Lung (tissue), 12 donors: ENCODE data around the gene PINLYP. TPM values are rescaled to one million over a fixed set of nuclear protein-coding genes. Genes with fewer than 3 reads are reported as not detected.

ENCODE experiments used
- ATAC-seq: fragments of 200-7000 bp; cut with Tn5 transposase; one replicate; pipeline ENCODE4 v1.9.1; 2020; ENCODE audit warnings: moderate number of reproducible peaks; ENCODE audit not compliant: insufficient read depth, low FRiP score
- DNase-seq, 3 donors: peaks; one replicate each; pipeline ENCODE4 v3.0.0-alpha.2; 2013 to 2017
- H3K27ac ChIP-seq, 2 donors: one replicate each; pipeline ENCODE4 v1.5.1; 2013; ENCODE audit warnings: mild to moderate bottlenecking in 2 of 2, moderate library complexity in 2 of 2, control low read depth in 1 of 2, inconsistent platforms in 1 of 2, low read depth in 1 of 2, low read length in 1 of 2
- H3K27me3 ChIP-seq, 3 donors: one replicate each; pipeline ENCODE4 v1.5.1; 2013; ENCODE audit warnings: low read length in 2 of 3; ENCODE audit not compliant: control insufficient read depth in 3 of 3, insufficient read depth in 3 of 3
- H3K36me3 ChIP-seq, 4 donors: one replicate each; pipeline ENCODE4 v1.5.1; 2013; ENCODE audit warnings: low read length in 4 of 4, mild to moderate bottlenecking in 1 of 4, moderate library complexity in 1 of 4; ENCODE audit not compliant: control insufficient read depth in 4 of 4, insufficient read depth in 4 of 4
- H3K4me1 ChIP-seq, 5 donors: one replicate each; pipeline ENCODE4 v1.5.1; 2013; ENCODE audit warnings: low read length in 5 of 5, mild to moderate bottlenecking in 2 of 5, moderate library complexity in 1 of 5; ENCODE audit not compliant: control insufficient read depth in 5 of 5, insufficient read depth in 5 of 5
- H3K4me3 ChIP-seq: one replicate; pipeline ENCODE4 v1.5.1; 2013; ENCODE audit warnings: mild to moderate bottlenecking, control low read depth, moderate library complexity
- H3K9ac ChIP-seq, 2 donors: one replicate each; pipeline ENCODE4 v1.5.1; 2013; ENCODE audit warnings: low read length in 2 of 2, control low read depth in 1 of 2; ENCODE audit not compliant: insufficient read depth in 1 of 2
- H3K9me3 ChIP-seq, 4 donors: one replicate each; pipeline ENCODE4 v1.5.1; 2013; ENCODE audit warnings: low read length in 3 of 4, mild to moderate bottlenecking in 1 of 4, moderate library complexity in 1 of 4; ENCODE audit not compliant: control insufficient read depth in 4 of 4, insufficient read depth in 3 of 4
- CTCF ChIP-seq: IDR thresholded peaks from 2 replicates; pipeline ENCODE4 v1.5.1; 2012; ENCODE audit warnings: mild to moderate bottlenecking; ENCODE audit errors: control extremely low read depth, extremely low read depth
- WGBS, 2 donors: extraction: QIAGEN DNeasy Blood & Tissue Kit; methylation state at CpG; one replicate each; pipeline ENCODE4 v1.1.7; 2013; 5-methylcytosine and 5-hydroxymethylcytosine counted together
- polyA plus RNA-seq, 2 donors: library from polyadenylated mRNA; stranded (reverse); fragments of 200-250 nt; gene quantifications; one replicate each; pipeline ENCODE4 v1.2.1, GENCODE V29; 2013
- total RNA-seq, 2 donors: library from RNA; depleted of rRNA in 1 of 2; stranded (reverse); fragments of >200 nt in 1 of 2; gene quantifications; one replicate each; pipeline ENCODE4 v1.2.1, GENCODE V29; 2014 to 2021
- donor health status: control.
- donor health status: control.
- donor health status: Bipolar disorder and iron deficiency.
- donor health status: healthy.
- donor health status: DM: yes; HTN: yes; CAD: no.

The PINLYP gene
- total and polyA plus RNA-seq, 4 donors, result 6.1 to 14.2 (median 8.4) TPM

- Histone ChIP-seq H3K27ac (peak within 1 kb of the TSS; percentile 61 to 80), H3K4me3 (peak within 1 kb of the TSS; percentile 46), H3K9me3 (no peaks in the 10 kb centered on the region), H3K36me3 (no peaks in the 10 kb centered on the region), H3K27me3 (no peaks in the 10 kb centered on the region), H3K9ac (peak within 1 kb of the TSS; percentile 48 to 83), H3K4me1 (peaks cover 0 to 27% (median 6%) of the 10 kb centered on the region in 5 donors)
- no peak for TF ChIP-seq CTCF
- ATAC-seq, result peak; percentile 86
- peak; percentile 74 to 80 (median 76) for DNase-seq
- WGBS, 2 donors, result 5 to 6% methylated on average over 50 to 54 of the region's 54 CpGs
Observed at GRCh38 chr19:43526884-43527859, 48.4 kb upstream of the PINLYP start, which contains the start of gene ETHE1. Gene ETHE1, minus strand, starts transcription at chr19:43527201. Its CDS starts 24 bp downstream, at chr19:43527177.

- Histone ChIP-seq H3K9ac (no peak overlapping the region), H3K27me3 (no peaks in the 10 kb centered on the region), H3K27ac (peak overlapping the region in 1 of 2 donors; percentile 58), H3K9me3 (no peaks in the 10 kb centered on the region), H3K36me3 (no peaks in the 10 kb centered on the region), H3K4me3 (no peak overlapping the region), H3K4me1 (peaks cover 0 to 33% (median 6%) of the 10 kb centered on the region in 5 donors)
- ATAC-seq (no peak), DNase-seq (peak in 2 of 3 donors; percentile 54 to 61)
- WGBS, 2 donors, result 46 to 65% methylated on average over 13 of the region's 13 CpGs
- TF ChIP-seq CTCF, result no peak
Observed at GRCh38 chr19:43527860-43528622, 47.6 kb upstream of the PINLYP start.

GRCh38 chr19:43532571-43532961 lies 43.0 kb upstream of the PINLYP start:
- peak overlapping the region; percentile 18 for H3K4me3 ChIP-seq
- ATAC-seq (no peak), DNase-seq (no peak)
- peak overlapping the region in 1 of 2 donors; percentile 8 for H3K9ac ChIP-seq
- H3K9me3 ChIP-seq, result no peaks in the 10 kb centered on the region
- H3K4me1 ChIP-seq, result peaks cover 0 to 30% (median 3%) of the 10 kb centered on the region in 5 donors
- H3K36me3 ChIP-seq, result peaks cover 0 to 3% (median 1%) of the 10 kb centered on the region in 4 donors
- H3K27me3 ChIP-seq, result no peaks in the 10 kb centered on the region
- H3K27ac ChIP-seq, result peak overlapping the region; percentile 79 to 94
- WGBS, 2 donors, result 0 to 1% methylated on average over 16 of the region's 16 CpGs
- no peak for TF ChIP-seq CTCF
